ENCODE data around the gene TNFSF18.

Gene TNFSF18

DNA sequence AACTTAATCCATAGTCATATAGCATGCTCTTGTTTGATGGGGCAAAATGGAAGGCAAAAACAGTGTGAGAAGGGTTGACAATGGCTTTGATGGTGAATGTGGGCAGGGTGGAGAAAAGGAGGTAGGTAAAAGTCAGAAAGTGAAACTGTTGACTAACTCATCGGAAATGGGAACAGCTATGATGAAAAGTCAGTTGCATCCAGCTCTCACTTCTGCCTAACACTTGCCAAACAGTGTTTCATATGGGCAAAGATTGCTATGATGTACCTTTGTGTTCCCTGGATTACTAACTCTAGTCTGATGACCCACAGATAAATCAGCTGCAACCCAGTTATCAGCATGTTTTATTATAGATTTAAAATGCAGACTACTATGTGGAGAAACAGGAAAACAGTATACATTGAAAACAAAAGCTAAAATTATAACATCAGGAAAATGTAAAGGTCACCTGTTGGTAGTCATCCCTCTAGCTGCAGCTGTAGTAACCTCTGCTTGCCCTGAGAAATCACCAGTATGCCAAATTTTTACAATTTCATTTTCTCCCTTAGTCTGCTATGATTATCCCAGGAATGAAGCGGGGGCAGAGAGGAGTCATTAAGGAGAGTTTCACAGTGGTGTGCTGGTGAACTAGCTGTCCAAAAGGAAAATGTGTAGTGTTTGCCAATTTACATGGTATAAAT is 11.7 kb downstream of the TNFSF18 start:
- DNase-seq (ENCODE audit: low spot score), result peak; percentile 27

- DNase-seq (ENCODE audit: low spot score), result no peak
Observed at GRCh38 chr1:173024543-173024942, 26.2 kb downstream of the TNFSF18 start.

DNA sequence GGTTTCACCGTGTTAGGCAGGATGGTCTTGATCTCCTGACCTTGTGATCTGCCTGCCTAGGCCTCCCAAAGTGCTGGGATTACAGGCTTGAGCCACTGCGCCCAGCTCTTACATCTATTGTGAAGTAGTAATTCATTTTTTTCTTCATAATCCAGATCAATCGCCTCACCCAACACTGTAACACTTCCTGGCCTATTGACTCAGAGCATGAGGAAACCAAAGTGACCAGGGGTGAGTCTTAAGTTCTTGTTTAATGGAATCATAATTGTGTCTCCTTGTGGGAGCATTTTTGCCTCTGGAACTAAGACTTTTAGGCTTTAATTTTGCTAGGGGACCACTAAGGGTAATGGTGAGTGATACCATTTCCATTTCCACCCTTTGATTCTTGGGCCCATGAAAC is 27.4 kb downstream of the TNFSF18 start:
- no peak for DNase-seq (ENCODE audit: low spot score)

DNA sequence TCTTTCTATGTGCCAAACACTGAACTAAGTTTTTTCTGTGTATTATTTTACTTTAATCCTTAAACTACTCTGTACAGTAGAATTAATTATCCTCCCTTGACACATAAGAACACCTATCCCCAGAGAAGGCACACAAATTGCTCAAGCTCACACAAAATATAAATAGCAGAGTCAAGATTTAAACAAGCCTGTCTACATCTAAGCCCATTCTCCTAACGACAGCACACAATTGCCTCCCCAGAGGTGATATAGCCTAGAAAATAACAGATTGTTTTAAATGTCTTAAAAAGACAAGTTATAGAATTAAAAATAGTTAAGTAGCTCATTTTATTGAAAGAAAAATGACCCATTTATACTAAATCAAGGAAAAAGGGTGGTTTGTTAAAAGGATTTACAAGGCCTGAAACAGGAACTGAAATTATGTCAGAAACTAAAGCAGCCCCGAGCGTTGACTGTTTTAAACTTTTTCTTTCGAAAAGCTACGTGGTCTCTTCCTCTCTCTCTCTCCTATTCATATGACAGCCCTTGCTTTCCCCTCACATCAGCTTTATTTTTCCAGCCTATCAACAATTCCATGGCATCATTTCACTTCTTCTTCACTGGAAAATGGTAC is 30.5 kb downstream of the TNFSF18 start:
- DNase-seq (ENCODE audit: low spot score), result no peak

DNA sequence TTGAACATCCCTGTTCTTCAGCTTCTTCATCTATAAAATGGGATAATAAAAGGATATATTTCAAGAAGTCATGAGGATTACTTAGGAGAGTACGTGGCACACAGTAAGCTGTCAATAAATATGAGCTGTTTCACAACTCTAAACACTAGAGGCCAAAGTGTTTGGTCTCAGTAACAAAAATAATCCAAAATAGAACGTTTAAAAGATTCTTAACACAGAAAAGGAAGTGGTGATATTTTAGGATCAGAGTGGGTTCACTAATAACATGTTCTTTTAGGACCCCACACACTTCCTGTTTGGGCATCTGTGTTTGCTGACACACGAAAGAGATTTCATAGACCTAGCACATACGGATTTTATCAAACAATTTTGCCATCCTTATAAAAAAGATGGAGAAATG is 32.9 kb downstream of the TNFSF18 start:
- DNase-seq (ENCODE audit: low spot score), result no peak

- DNase-seq (ENCODE audit: low spot score), result no peak
Observed at GRCh38 chr1:173016419-173016818, 34.3 kb downstream of the TNFSF18 start.

DNA sequence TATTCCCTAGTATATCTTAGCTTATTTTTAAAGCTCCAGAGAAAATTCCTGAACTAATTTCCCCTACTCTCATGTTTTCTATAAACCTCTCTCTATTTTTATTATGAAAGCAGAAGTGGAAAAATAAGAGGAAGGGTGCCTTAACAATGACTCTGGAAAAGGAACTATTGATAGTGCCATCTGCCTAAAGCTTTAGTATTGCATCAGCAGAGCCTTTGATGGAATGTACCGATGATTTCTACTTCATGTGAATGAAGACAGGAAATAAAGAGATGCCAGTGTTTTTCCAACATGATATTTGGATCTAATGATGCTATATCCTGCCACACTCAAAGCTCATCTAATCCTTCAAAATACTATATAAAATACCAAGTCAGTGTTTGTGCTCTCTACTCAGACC is 35.1 kb downstream of the TNFSF18 start:
- no peak for DNase-seq (ENCODE audit: low spot score)

DNA sequence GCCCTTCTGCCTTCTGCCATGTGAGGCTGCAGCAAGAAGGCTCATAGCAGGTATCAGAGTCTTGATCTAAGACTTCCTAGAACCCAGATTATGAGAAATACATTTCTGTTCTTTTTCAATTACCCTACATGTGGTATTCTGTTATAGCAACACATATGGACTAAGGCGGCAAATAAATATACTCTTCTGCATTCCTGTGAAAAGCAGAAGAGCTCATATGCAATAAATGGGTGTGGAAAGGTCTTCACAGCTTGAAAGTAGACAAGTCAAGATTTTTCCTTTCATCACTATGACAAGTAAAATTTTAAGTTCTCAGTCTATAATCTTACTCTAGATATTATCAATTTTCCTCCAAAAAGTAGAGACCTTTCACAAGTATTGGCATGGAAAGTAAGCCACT is 36.6 kb downstream of the TNFSF18 start:
- DNase-seq (ENCODE audit: low spot score), result no peak

- no peak for DNase-seq (ENCODE audit: low spot score)
Observed at GRCh38 chr1:173012126-173012525, 38.6 kb downstream of the TNFSF18 start.

DNA sequence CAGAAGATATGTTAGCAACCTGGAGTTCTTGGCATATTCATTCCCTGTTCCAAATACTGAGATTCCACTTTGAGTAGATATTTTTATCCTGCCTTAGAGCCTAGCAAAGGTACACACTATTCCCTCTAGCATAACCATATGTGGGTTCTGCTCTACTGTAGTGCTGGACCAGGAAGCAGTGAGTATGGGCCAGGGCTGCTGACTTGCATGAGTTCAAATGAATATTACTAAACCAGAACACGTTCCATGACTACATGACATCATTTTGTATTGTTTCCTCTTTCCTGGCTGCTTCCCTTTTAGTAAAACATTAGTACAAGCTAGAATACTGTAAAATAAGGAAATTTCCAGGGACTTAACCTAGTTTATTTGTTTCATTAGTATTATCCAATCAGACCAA is 41.1 kb downstream of the TNFSF18 start:
- DNase-seq (ENCODE audit: low spot score), result no peak

DNA sequence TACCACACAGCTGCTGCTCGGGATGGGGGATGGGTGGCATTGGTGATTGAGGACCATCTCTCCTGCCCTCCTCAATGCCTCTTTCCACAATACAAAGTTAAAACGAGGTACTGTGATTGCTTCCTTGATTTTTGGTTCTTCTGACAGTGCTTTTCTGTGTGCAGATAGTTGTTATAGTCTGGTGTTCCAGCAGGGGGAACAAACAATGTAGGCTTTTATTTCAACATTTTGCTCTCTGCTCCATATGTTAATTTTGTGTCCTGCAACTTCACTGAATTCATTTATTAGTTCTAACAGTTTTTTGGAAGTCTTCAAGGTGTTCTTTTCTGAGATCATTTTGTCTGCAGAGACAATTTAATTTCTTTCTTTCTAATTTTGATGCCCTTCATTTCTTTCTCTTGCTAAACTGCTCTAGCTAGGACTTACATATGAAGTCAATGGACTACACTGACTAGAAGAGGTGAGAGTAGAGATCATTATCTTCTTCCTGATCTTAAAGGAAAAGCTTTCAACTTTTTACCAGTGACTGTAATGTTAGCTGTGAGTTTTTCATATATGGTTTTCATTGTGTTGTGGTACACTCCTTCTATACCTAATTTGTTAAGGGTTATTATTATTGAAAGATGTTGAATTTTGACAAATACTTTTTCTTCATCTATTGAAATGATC is 45.4 kb downstream of the TNFSF18 start:
- DNase-seq (ENCODE audit: low spot score), result no peak

GRCh38 chr1:173002891-173003838 is 47.6 kb downstream of the TNFSF18 start:
- no peak for DNase-seq (ENCODE audit: low spot score)

DNA sequence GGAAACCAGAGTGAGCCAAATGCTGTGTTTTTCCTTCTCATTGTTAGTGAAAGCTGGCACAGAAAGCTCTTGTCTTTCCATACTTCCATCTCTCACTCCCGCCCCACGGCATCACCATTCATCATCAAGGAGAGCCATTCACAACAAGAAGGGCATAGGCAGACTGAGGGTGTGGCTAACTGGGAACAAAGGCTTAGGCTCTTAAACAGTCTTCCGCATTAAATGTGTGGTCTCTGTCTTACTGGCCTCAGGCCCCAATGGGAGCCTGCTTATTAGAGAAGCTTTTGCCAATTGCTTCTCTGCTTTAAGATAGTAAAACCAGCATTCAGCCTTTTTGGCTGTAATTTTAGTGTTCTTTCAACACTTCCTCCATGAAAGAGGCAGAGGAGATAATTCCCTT is 51.4 kb downstream of the TNFSF18 start:
- no peak for DNase-seq (ENCODE audit: low spot score)

DNA sequence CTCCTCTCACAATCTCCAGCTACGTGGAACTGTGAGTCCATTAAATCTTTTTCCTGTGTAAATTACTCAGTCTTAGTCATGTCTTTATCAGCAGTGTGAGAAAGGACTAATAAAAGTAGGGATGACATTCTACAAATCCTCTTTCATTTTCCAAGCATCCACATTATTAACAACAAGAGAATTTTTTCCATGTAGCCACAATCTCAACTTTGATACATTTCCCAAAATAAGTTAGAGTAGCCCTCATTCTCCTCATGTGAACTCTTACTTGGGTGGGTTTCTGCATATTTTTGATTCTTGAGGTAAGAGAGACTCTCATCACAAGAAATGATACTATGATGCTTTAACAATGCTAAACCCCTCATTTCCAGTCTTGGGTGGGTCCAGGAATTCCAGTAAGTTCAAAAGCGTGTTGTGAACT is 52.8 kb downstream of the TNFSF18 start:
- no peak for DNase-seq (ENCODE audit: low spot score)

GRCh38 chr1:172993640-172994039 is 57.1 kb downstream of the TNFSF18 start:
- no peak for DNase-seq (ENCODE audit: low spot score)

- DNase-seq (ENCODE audit: low spot score), result no peak
Observed at GRCh38 chr1:172991674-172992400, 58.9 kb downstream of the TNFSF18 start.

DNA sequence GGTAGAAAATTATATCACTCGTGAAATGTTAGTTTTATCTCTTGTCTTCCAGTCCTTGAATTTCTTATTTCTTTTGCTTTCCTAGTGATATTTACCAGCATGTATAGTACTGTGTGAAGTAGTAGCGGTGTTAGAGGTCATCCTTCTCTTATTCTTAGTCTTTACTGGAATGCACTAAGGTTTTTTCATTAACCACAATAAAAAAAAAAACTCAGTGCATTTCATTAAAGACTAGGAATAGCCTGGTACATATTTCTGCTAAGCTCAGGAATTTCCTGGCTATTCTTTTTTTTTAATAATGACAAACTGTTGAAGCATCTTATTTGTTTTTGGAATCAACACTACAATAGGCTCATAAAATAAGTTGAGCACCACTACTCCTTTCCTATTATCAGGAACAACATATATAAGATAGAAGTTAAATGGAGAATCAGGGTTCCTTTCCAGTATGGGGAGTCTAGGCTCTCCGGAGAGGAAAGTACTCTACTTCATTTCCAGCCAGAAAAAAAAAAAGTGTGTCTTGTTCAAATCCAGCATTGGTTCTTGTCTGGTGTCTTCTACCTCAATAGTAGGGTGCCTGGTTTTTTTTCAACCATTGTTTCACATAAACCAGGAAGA is 60.0 kb downstream of the TNFSF18 start:
- DNase-seq (ENCODE audit: low spot score), result no peak
